ENCODE measurements around the gene MSX1. TPM values are rescaled to one million over a fixed set of nuclear protein-coding genes. Genes with fewer than 3 reads are reported as not detected.

The MSX1 gene
- total RNA-seq, 4 donors from 2014 or later: 11.6 to 15.2 (median 12.6) TPM

DNA sequence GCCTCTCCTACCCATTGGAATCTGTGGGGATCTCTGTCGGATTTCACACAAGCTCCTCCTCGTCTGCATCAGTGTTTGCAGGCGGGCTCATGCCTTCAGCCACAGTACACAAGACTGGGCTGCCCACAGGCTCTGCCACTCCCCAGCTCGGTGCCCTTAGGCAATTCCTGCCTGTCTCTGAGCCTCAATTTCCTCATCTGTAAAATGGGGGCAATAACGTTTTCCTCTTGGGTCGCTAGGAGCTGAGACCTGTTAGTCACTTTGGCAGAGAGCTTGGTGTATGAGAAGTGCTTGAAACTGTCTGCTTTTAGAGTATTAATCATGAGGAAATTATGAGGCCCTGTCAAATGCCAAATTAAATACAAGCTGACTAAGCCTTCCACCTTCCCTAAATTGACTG is 27.6 kb upstream of the MSX1 start:
- TF ChIP-seq, protein P1, sequence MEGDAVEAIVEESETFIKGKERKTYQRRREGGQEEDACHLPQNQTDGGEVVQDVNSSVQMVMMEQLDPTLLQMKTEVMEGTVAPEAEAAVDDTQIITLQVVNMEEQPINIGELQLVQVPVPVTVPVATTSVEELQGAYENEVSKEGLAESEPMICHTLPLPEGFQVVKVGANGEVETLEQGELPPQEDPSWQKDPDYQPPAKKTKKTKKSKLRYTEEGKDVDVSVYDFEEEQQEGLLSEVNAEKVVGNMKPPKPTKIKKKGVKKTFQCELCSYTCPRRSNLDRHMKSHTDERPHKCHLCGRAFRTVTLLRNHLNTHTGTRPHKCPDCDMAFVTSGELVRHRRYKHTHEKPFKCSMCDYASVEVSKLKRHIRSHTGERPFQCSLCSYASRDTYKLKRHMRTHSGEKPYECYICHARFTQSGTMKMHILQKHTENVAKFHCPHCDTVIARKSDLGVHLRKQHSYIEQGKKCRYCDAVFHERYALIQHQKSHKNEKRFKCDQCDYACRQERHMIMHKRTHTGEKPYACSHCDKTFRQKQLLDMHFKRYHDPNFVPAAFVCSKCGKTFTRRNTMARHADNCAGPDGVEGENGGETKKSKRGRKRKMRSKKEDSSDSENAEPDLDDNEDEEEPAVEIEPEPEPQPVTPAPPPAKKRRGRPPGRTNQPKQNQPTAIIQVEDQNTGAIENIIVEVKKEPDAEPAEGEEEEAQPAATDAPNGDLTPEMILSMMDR (IDR thresholded peaks at IDR 0.05; ENCODE audit: low read depth): no peak

DNA sequence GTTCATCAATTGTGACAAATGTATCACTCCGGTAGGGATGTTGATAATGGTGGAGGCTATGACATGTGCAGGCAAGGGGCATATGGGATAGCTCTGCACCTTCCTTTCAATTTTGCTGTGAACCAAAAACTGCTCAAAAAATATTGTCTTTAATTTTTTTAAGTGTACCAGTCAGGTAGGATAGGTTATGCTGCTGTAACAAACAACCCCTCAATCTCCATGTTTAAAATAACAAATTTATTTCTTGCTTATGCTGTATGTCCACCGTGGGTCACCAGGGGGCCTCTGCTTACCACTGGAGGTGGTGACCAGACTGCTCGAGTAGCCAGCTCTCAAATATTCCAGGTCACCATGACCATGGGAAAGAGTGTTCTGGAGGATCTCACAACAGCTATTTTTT is 23.4 kb upstream of the MSX1 start:
- TF ChIP-seq, protein P1 (IDR thresholded peaks at IDR 0.05; ENCODE audit: low read depth): no peak

DNA sequence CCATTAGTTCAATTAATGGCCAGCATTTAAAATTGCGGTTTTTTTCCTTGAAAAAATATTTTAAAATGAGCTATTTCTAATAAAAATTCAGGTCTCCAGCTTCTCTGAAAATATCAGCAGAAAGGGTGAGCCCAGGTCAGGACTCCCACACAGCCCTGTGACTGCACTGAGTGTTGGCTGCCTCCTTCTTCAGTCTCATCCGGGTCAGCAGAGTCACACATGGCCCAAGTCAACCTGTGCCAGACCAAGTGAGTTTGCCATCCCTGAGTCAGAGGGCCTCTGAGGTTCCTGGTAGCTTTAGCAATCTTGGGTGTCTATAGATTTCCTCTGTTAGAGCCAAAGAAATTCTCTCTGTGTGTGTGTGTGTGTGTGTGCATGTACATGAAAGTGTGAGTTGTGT is 22.1 kb upstream of the MSX1 start:
- TF ChIP-seq, protein P1 (IDR thresholded peaks at IDR 0.05; ENCODE audit: low read depth): no peak

DNA sequence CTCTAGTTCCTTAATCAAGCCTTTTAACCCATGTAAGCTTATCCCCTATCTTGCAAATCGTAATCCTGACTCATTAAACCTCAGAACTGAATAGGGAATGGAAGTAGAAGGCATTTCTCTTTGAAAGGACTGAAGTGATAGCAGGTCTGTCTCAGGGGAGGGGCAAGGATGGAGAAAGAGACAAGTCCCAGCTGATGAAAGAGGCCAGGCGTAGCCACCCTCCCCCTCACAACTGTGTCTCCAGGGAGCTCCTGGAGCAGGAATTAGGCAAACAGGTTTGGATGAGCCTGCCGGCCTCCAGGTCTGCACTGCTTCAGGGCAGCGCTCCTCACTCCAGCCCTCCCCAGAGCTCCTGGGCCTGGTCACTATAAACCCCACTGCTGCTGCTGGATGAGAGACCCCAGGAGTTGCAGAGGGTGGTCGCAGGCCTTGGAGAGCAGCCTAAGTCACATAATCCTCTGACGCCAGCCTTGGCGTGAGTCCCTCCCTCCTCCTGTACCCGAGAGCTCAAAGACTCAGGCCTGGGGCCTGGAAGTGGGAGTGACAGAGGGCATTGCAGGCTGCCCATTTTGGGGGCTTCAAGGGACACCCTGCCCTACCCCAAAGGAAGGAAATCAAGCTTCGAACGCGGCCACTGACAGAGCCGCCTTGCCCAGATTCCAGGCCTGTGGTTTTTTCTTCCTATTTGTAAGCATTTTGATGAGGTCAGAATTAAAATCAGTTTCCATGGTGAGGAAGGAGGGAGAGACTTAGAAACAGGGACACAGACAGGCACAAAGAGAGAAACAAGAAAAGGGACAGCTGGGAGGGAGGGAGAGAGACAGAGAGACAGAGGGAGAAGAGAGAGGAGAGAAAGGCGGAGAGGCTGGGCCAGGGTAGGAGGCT is 21.2 kb upstream of the MSX1 start:
- TF ChIP-seq, protein P1 (IDR thresholded peaks at IDR 0.05; ENCODE audit: low read depth): no peak

DNA sequence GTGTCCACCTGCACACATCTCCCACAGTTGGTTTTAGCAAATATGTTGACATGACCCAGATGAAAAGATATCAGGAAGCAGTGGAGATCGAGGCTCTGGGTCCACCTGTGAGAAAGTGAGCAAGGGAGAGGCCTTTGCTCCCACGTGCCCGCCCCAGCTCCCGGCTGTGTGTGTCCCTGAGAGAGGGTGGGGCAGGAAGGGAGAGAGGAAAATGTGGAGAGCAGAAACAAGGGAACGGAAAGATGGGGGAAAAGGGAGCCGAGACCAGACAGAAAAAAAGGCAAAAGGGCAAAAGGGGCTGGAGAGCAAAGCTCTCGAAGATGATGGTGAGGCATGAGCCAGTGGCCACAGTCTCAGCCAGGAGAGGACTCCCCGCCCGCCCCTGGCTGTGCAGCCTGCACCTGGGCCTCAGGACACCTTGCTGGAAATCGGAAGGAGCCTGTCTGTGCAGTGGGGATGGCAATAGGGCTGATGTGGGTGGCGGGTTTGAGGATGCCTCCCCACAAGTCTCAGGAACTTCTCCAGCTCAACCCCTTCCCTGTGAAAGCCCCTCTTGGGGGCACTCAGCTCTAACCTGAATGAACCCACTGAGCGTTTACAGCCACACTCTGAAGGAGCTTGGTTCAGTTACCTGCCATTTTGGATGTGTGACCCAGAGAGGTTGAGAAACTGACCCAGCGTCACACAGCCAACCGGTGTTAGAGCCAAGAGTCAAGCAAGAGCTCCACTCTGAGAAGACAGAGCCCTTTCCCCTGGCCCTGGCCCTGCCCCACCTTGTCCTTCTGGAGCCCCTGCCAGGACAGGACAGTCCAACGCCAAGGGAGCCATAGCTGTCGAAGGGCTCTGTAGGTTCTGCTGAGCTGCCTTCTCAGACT is 20.3 kb upstream of the MSX1 start:
- TF ChIP-seq, protein P1 (IDR thresholded peaks at IDR 0.05; ENCODE audit: low read depth): no peak

DNA sequence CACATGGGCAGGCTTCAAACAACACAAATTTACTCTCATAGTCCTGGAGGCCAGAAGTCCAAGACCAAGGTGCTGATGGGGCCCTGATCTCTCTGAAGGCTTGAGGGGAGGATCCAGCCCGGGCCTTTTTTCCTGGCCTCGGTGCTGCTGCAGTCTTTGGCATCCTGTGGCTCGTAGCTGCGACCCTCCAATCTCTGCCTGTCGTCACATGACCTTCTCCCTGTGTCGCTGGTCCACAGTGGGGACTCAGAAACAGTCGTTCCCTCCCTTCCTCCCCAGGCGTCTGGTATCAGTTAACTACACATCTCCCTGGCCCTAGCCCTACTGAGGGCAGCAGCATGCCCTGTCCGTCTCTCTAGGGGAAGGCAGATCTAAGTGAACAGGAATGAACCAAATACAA is 19.1 kb upstream of the MSX1 start:
- TF ChIP-seq, protein P1 (IDR thresholded peaks at IDR 0.05; ENCODE audit: low read depth): no peak

DNA sequence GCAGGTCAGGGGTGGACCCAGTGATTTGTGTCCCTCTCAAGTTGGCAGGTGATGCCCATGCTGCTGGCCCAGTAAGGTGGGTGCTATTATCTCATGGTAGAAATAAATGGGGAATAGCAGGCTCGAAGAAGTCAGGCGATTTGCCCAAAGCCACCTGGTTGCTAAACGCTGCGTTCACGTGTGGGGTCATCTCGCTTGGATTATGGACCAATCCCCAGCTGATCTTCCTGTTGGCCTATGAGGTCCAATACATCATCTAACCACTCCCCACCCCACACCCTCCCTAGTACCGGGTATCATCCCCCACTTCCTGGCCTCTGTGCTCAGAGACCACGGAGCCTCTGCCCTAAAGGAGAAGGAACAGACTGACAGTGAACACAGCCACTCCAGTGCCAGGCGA is 18.3 kb upstream of the MSX1 start:
- TF ChIP-seq, protein P1 (IDR thresholded peaks at IDR 0.05; ENCODE audit: low read depth): no peak
